Bone marrow (tissue), 2 donors: ENCODE results near the gene CMSS1.
"Not testable (repeated sequence)": the region's sequence is repeated elsewhere in the genome, so short reads cannot be mapped to it uniquely, and the experiment has no call there.

Source experiments
- DNase-seq, 2 donors: peaks; one replicate each; lab custom pipeline; 2025; lab: John Stamatoyannopoulos, UW

CMSS1 gene

DNA sequence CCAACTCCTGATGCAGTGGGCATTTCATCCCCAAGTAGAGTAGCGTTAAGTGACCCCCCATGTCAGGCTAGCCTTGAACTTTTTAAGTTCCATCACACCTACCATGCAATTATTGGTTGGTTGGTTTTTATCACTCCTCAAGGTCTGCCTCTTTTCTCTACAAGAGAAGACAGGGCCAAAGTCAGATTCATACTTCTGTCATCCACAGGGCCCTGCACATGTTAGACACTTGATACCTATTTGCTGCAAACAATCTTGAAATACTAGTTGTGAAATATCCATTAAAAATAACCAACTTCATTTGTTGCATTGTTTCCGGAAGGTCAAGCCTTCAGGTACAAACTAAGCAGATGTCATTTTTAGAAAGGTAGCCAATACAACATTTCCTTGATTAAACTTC lies 1.2 kb downstream of the CMSS1 start:
- DNase-seq: no peak

DNA sequence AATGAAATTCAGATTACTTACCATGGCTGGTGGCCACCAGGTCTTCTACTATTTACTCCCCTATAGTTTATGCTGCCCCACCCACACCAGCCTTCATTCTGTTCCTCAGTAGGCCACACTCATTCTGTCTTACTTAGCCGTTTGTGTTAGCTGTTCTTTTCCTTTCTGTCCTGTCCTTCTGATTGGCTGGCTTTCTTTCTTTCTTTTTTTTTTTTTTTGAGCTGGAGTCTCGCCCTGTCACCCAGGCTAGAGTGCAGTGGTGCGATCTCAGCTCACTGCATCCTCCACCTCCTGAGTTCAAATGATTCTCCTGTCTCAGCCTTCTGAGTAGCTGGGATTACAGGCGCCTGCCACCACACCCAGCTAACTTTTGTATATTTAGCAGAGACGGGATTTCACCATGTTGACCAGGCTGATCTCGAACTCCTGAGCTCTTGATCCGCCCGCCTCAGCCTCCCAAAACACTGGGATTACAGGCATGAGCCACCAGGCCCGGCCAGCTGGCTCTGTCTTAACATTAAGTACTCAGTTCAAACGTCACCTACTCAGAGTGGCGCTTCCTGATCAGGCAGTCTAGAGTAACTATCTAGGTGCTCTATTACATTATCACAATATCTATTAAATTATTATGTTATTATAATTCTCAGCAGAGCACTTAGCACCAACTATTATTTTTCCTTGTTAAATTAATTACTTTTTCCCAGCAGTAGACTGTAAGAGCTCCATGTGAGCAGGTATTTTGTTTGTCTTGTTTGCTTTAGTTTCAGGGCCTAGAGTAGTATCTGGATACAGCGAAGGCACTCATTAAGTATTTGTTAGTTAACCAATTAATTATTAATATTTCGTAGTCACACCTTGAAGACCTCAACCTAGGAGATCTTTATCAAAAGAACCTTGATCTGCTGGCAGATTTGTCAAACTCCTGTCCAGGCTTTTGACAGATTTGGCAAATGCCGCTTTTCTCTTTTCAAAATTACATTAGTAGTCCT lies 6.4 kb downstream of the CMSS1 start:
- no peak for DNase-seq

DNA sequence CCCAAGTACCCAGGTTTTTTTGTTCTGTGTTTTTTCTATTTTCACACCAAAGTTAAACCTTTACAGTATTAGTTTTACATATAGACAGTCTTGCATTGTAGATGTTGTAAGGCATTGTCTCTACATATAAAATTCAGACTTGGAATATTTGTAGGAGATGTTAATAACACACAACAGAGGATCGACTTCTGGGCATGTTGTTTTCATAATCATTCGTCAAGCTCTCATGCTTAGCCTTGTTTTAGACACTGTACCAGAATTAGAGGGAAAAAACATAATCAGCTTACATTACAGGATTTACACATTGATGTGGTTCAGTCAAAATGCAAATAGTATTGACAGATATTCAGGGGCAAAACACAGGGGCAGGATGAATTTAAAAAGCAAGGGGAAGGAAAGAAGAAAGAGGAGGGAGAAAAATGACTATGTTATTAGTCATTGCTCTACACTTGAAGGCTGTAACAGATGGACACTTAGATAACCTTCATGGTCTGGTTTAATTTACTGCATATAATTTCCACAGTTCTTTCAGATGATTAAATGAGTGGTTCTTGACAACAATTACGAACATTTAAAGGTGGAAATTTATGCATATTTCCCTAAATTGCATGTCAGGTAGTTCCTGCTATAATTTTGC lies 7.5 kb downstream of the CMSS1 start:
- peak in 1 of 2 donors; percentile 57 for DNase-seq

DNA sequence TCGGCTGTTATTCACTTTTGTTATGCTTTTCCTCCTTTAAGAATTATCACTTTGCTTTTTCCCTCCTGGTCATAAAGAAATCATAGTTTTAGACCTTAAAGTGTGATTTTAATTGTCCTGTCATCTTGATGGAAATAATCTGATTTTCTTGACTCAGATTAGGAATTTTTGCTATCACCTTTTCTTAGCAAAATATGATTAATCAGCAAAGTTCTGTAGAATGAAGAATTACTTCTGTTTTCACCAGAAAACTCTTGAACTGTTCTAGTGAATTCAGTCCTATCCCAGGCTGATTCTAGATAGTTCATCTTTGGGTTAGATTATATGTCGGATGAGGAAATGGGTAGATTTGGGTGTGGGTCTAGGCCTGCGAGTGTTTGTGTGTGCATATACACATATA lies 12.2 kb downstream of the CMSS1 start:
- no peak for DNase-seq

DNA sequence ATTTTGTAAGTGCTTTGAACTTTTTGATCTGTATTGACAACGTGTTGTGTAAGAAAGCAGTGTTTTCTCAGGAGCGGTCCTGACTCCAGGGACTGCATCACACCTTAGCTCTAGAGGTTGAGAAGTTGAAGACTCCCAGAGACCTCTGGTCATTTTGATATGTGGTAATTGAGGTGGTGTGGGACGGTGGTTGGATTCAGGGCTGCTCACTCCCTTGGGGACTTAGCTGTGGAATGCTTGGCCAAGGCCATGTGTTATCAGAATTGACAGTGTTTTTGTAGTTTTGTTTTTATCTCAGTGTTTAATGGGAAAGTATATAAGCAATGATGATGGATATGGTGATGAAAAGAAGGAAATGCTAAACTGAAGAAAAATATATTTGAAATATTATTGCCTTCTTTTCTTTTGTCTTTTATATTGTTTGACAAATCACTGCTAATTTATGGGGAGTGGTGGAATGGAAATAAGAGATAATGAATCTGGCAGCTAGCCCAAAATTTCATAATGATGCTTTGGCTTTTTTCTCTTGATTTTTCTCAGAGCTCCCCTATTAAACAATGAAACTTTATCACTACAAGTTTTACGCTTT lies 16.0 kb downstream of the CMSS1 start:
- DNase-seq: no peak

DNA sequence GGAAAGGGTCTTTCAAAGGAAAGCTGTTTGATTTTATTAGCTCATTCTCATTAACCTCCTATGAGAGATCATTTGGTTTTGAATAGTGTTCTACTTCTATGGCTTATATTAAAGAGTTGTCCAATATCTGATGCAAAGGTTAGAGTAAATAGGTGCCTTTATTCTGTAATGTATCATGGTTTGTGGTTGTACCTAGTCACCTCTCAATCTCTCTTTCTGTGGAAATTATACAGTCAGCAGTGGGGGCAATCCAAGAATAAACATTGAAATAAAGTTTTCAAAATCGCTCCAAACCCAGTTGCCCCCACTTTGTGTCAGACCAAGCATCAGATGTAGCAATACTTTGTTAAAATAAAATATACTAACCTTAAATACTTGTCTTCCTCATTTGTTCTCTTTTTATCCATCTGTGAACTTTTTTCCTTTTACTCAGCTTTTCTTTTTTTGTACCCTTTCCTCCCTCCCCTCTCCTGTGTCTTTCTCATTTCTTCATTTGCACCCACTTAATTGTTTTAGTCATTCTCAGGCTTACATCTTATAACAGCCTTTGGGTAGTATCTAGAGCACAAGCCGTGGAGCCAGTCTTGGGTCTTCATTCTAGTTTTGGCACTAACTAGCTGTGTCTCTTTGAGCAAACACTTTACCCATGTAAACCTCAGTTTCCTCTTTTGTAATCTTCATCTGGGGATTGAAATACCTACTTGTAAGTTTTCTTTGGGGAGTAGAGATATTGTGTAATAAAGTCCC lies 16.7 kb downstream of the CMSS1 start:
- no peak for DNase-seq

DNA sequence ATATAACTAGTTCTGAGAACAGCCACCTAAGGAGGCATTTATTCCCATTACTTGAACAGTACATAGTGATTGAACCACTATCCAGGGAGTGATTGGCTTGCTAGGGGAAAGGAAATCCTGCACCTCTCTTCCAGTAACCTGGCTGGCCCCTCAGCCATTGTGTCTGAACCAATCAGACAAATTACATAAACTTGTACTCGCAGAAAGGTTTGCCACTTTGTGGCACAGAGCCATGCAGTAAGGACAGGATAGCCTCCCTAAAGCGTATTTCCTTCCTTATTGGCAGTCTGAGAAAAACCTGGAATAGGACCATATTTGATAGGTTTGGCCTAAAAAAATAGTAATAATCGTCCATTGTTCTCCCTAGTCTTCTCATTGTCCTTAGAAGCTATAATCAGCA lies 19.0 kb downstream of the CMSS1 start:
- no peak for DNase-seq

DNA sequence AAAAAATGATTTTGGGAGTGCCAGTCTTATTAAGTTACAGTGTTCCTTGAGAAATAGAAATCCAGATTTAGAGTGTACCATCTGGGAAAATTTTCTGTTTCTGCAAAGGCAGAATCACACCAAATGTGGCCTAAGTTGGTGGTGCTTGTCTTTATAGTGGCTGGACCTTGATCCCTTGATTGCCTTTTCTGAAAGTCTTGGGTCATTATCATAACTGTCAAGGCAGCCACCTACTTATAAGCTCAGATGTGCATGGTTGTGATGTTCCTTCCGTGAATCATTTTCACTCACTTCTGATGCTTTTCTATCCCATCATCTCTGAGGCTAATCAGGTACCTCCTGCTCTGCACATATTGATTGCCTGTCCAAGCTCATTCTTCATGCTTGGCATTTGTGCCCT lies 20.1 kb downstream of the CMSS1 start:
- no peak for DNase-seq

DNA sequence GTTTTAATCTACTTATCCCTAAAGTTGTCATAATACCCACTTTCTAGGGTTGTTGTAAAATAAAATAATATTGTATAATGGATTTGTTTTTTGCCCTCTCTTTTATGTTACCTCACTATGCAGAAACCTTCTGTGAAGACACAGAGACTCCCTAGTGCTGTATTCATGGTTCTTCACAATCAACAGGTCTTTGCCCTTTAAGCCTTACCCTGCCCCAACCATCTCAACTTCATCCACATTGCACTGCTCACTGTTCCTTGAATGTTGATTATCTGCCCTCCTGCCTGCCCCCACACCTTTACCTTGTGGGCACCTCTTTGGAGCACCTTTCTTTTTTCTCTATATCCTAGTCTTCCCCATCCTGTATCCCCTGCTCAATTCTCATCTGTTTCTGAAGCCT lies 21.1 kb downstream of the CMSS1 start:
- no peak for DNase-seq

DNA sequence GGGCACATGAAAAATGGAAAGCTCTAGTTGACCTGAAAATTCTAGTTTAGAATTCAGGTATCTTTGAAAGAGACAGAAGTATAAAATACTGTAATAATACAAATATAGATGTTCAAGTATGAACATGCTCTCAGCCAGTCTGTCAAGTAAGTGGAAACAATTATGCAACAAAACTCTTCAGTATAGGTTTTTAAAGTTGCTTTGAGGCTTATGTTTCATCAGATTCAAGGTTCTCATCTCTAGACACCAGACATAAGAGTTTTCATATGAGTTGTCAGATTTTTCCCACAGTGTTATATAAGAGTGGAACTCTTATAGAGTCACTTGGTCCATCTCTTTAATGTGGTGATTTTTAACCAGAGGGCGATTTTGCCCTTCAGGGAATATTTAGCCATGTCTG lies 22.0 kb downstream of the CMSS1 start:
- DNase-seq: no peak

DNA sequence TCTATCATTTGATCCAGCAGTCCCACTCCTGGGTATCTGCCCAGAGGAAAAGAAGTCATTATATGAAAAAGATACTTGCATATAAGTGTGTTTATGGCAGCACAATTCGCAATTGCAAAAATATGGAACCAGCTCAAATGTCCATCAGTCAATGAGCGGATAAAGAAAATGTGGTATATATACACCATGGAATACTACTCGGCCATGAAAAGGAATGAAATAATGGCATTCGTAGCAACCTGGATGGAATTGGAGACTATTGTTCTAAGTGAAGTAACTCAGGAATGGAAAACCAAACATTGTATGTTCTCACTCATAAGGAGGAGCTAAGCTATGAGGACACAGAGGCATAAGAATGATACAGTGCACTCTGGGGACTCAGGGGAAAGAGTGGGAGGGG lies 24.3 kb downstream of the CMSS1 start:
- DNase-seq: not testable (repeated sequence)

DNA sequence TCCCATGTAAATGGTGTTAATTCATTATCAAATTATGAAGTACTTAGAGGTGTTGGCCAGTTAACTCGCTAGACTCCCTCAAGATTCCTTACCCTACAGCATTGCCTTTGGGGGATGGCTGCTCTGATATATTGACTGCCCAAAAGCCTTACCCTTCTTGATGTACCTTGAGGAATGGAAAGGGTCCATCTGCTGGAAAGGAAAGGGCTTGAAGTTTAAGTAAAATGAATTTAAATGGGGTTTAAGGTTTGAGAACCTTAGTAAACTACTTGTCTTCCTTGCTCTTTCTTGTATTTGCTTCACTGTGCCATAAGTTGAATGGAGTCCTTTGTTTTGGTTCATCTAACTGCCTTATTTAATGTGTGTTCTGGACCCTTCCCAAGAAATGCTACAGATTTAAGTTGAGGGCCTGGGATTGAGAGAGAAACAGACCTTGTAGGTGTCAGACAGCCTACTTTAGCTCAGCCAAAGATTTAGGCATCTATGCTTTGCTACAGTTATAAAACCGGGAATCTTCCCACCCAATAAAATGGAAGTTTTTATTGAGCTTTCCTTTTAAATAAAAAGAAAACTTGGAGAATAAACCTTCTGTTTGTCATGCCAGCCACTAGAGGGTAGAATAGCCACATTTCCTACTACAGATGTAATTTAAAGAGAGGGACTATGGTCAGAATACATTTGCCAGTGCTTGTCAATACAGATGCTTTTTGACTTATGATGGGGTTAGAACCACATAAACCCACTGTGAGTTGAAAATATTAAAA lies 25.3 kb downstream of the CMSS1 start:
- peak in 1 of 2 donors; percentile 5 for DNase-seq

DNA sequence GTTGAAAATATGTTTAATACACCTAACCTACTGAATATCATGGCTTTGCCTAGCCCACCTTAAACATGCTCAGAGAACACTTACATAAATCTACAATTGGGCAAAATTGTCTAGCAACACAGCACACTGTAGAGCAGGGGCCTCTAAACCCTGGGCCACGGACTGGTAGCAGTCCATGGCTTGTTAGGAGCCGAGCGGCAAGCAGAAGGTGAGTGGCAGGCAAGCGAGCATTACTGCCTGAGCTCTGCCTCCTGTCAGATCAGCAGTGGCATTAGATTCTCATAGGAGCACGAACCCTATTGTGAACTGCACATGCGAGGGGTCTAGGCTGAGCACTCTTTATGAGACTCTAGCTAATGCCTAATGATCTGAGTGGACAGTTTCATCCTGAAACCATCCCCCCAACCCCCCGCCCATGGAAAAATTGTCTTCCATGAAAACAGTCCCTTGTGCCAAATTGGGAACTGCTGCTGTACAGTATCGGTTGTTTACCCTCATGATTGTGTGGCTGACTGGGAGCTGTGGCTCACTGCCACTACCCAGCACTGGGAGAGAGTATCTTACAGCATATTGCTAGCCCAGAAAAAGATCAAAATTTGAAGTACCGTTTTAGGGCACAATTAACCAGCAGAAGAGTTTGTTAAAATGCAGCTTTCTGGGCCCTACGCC lies 26.1 kb downstream of the CMSS1 start:
- no peak for DNase-seq

DNA sequence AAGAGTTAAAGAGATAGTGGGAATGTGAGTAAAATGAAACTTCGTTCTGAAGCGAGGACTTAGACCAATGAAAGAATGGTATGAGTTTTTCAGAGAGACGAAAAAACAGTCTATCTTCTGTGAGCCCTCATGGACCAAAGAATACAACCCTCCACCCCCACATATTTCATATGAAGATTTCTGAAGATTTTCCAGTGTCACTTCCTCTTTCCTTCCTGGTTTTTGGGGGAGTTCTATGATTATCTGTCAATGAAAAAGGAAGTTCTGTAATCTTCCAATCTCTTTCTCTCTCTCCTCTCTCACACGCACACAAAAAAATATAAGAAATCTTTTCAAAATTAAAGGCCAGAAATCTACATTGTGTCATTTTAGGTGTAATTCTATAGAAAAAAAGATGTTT lies 27.7 kb downstream of the CMSS1 start:
- DNase-seq: peak in 1 of 2 donors; percentile 15

DNA sequence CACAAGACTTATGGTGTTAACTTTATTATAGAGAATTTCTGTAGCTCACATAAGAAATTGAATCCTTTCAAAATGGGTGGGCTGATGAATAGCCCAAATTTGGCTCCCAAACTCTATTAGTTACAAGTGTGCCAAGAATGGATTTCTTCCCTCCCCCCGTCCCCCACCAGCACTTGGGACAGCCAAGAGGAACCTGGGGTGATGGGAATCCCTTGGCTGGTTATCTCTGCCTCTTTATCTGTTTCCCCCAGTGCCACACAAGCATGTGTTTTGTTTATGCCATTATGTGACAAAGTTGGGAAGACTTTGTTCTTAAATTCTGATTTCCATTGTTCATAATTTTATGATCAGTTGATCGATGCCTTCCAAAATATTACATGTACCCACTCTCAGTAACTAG lies 28.3 kb downstream of the CMSS1 start:
- DNase-seq: no peak

DNA sequence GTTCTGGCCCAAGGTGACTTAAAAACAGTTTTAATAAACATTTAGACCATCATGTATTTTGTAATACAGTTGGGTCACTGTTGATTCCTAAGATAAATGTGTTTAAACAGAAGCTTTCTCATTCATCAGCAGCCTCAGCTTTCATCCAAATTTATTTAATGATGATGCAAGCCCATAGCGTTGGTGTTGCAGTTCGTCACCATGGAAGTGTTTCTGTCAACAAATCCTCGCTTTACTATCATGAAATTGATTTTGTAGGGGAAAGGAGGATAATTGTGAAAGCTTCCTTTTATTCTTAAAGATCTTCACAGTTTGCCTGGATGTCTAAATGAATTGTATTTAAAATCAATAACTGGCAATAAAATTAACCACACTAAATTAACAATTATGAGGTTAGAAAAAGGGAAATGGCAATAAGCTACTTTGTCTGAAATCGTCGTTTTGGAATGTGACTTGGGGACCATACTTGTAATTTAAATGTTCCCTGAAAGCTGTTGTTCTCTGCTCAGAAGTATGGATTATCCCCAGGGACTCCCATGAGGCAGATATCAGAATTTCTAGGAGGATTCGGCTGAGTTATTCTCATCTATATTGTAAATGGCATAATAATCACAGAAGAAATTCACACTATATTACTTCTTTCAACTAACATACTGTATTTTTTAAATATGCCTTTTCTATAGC lies 29.0 kb downstream of the CMSS1 start:
- no peak for DNase-seq

DNA sequence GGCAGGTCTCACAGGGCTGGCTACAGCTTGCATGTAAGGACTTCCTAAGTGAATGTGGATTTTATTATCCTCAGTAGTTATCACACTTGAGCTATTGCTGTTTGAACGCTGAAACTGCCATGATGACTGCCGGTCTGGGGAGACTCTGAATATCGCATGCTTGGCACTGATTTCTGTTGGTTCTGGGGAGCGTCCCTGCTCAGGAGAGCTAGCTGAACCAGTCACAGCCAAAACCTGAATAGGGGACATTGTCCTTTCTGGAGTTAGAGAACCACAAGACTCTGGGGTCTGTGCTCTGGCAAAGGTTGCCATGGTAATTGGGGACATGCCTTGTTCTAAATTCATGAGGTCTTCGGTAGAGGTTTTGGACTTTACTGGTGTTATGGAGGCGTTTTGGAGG lies 30.8 kb downstream of the CMSS1 start:
- no peak for DNase-seq

DNA sequence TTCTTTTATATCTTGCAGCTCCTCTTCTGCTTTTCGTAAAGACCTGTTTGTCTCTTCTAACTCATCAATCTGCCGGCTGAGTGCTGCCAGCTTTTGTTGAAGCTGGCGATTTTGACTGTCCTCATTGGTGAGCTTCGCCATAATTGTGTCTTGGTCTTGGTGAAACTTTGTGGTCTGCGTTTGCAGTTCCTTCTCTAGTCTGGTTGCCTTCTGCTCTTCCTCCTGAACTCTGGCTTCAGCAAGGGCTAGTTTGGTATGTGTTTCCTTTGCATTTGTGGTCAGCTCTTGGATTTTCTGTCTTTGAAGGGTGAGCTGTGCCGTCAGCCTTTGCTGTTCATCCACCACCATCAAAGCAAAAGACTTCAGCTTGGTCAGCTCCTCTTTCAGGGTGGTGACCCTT lies 32.9 kb downstream of the CMSS1 start:
- DNase-seq: no peak

DNA sequence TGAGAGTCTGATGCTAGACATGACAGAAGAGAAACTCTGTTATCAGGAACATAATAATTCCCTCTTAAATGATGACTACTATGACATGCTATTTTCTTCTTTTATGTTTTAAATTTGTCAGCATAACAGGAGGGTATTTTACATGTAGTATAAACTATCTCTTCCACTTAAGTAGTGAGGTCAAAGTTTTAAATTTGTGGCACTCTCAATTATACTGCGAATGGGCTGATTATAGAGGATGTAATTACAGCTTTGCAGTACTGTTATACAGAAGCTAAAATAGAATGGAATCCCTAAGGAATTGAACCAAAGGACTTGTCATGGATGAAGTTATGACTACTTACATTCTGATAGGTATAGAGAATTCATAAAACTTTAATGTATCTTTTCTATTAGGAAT lies 34.3 kb downstream of the CMSS1 start:
- no peak for DNase-seq

DNA sequence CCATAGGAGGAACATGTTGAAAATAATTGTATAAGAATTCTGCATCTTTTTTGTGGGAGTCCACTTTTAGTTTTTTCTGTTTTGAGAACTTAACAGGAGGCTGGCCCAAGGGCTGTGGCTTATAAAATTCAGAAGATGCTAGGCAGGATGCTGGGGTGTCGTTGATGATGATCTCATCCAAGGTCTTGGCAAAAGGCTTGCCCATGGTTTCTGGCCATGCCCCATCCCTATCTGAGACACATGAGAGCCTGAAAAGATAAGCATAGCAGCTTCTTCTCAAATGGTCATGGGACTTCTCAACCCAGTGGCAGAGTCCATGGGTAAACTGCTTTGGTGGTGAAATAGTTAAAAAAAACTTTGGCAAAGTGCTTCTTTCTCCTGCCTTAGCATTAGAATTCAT lies 35.2 kb downstream of the CMSS1 start:
- no peak for DNase-seq
